HG03175 (cell line): Measurements from ENCODE around the gene CLPTM1.
"Not testable (repeated sequence)": the region's sequence is repeated elsewhere in the genome, so short reads cannot be mapped to it uniquely, and the experiment has no call there.

ENCODE experiments used
- ATAC-seq: cut with Tn5 transposase; IDR thresholded peaks from one replicate; pipeline ENCODE4 v1.9.1; 2021; ENCODE audit warnings: mild to moderate bottlenecking, moderate library complexity; ENCODE audit not compliant: unreplicated experiment

Gene CLPTM1

DNA sequence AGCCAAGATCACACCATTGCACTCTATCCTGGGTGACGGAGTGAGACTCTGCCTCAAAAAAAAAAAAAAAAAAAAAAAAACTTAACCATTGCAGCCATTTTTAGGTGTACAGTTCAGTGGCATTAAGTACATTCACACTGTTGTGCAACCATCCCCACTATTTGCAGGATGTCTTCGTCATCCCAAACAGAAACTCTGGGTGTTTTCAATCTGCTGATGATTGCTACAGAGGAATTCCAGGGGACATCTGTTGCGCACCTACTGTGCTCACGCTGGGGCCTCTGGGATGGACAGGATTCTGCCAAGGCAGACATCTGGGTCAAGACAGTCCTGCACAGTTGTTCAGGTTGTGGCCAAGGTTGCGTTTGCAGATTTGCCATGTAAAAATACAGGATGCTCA lies 15.5 kb upstream of the CLPTM1 start:
- ATAC-seq = no peak

- no peak for ATAC-seq
These were observed 13.1 kb upstream of the CLPTM1 start, which contains the start of gene APOC4 for GRCh38 chr19:44942067-44942571. Gene APOC4 (plus strand): TSS chr19:44942237. CDS start chr19:44942278, 41 bp downstream.

GRCh38 chr19:44943801-44944249 lies 11.4 kb upstream of the CLPTM1 start:
- peak; percentile 68 for ATAC-seq

GRCh38 chr19:44947041-44947581 lies 8.1 kb upstream of the CLPTM1 start:
- no peak for ATAC-seq

DNA sequence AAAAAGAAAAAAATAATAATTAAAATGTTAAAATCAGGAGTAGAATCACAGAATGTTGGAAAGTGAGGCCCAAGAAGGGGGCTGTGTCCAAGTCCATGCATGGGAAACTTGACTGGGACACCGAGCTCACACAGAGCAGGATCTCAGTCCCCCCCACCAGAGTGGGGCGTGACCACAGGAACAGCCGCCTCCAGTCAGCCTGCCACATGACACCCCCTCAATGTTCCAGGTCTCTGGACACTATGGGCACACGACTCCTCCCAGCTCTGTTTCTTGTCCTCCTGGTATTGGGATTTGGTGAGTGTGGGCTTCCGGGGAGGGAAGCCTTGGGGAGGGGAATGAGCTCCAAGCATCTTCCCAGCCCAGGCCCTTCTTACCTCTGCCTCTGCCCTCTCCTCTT lies 6.9 kb upstream of the CLPTM1 start:
- ATAC-seq = no peak

DNA sequence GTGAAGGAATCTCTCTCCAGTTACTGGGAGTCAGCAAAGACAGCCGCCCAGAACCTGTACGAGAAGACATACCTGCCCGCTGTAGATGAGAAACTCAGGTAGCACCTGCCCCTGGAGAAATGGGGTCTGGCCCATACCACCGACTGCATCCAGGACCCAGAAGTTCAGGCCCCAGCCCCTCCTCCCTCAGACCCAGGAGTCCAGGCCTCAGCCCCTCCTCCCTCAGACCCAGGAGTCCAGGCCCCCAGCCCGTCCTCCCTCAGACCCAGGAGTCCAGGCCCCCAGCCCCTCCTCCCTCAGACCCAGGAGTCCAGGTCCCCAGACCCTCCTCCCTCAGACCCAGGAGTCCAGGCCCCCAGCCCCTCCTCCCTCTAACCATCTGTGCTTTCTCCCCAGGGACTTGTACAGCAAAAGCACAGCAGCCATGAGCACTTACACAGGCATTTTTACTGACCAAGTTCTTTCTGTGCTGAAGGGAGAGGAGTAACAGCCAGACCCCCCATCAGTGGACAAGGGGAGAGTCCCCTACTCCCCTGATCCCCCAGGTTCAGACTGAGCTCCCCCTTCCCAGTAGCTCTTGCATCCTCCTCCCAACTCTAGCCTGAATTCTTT lies 6.3 kb upstream of the CLPTM1 start:
- no peak for ATAC-seq

GRCh38 chr19:44949550-44949949 lies 5.6 kb upstream of the CLPTM1 start:
- ATAC-seq = no peak

DNA sequence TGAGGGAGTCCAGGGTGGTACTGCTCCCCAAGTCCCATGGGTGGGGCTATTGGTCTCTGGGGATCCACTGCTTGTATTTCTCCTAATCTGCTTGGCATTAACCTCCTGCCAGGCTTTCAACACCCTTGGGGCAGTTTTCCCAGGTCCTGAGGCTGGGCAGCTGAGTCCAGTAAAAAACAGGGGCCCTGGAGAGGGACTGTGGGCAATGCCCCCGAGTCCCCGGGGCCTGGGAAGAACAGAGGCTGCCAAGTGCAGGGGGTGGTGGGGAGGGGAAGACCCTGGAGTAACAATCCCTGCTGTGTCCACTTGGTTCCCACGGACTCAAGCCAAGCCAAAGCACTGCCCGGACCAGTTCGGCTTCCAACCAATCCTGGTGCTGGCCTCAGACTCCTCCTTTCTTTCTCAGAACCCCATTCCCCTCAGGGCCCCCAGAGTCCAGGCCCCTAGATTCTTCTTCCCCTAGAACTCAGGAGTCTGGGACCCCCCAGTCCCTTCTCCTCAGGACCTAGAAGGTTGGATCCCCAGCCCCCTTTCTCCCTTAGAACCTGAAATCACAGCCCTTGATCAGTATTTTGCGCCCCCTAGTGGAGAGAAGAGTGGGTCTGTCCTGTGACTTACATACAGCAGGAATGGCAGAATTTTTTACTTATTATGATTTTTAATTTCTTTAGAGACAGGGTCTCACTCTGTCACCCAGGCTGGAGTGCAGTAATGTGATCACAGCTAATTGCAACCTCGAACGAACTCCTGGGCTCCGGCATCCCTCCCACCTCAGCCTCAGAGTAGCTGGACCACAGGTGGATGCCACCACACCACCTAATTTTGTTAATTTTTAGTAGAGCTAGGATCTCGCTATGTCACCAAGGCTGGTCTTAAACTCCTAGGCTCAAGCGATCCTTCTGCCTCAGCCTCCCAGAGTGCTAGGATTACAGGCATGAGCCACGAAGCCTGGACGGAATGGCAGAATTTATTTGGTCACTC lies 3.7 kb upstream of the CLPTM1 start:
- ATAC-seq = no peak

DNA sequence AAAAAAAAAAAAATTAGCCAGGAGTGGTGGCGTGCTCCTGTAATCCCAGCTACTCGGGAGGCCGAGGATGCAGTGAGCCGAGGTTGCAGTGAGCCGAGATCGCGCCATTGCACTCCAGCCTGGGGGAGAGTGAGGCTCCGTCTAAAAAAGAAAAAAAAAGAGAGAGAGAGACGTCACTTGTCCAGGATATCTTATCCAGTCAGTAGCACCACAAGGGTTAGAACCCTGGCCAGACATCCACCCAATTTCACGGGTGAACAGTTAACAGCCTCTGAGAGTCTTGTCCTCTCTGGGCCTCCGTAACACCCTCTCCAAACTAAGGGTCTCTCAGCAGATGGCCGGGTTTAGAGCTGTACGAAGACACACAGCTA lies 917 bp upstream of the CLPTM1 start:
- ATAC-seq = peak; percentile 11

GRCh38 chr19:44955505-44956439 lies 592 bp downstream of the CLPTM1 start:
- peak; percentile 22 for ATAC-seq

DNA sequence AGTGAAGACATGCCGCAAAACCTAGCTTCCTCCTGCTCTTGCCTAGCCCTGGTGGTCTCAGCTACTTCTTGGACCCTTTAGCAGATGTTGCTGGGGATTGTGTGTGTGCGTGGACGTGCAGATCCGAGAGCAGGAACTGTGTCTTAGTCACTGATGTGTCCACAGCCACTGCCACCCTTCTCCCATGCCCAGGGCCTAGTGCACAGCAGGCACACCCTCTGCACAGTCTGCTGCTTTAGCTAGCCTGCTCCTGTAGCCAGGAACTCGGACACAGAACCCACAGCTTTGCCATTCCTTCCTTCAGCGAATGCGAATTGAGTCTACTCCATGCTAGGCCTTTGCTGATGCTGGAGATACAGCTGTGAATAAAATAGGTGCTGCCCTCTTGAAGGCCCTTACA lies 2.3 kb downstream of the CLPTM1 start:
- no peak for ATAC-seq

DNA sequence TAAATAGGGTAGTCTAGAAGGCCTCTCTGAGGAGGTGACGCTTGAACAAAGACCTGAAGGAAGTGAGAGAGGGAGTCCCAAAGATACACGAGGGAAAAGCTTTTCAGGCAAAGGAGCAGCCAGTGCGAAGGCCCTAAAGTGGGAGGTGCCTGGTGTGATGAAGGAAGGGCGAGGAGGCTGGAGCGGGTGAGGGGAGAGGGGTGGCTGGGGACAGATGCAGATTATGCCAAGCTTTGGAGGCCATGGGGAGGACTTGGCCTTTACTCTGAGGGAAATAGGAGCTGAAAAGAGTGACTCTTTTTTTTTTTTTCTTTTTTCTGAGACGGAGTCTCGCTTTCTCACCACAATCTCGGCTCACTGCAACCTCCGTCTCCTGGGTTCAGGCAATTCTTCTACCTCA lies 2.9 kb downstream of the CLPTM1 start:
- ATAC-seq = no peak

DNA sequence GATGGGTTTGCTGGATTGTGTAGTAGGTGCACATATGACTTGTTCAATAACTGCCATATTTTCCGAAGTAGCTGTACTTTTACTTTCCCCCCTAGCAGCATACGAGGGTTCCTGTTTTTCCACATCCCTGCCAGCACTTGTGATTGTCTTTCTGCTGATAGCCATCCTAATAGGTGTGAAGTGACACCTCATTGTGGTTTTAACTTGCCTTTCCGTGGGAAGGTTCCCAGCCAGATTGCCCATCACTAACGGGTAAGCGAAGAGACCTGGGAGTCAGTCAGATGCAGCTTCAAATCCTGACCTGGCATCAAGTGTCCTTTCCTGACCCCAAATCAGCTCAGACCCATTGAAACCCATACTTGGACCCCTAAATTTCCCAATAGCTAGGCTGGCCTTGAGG lies 4.5 kb downstream of the CLPTM1 start:
- no peak for ATAC-seq

DNA sequence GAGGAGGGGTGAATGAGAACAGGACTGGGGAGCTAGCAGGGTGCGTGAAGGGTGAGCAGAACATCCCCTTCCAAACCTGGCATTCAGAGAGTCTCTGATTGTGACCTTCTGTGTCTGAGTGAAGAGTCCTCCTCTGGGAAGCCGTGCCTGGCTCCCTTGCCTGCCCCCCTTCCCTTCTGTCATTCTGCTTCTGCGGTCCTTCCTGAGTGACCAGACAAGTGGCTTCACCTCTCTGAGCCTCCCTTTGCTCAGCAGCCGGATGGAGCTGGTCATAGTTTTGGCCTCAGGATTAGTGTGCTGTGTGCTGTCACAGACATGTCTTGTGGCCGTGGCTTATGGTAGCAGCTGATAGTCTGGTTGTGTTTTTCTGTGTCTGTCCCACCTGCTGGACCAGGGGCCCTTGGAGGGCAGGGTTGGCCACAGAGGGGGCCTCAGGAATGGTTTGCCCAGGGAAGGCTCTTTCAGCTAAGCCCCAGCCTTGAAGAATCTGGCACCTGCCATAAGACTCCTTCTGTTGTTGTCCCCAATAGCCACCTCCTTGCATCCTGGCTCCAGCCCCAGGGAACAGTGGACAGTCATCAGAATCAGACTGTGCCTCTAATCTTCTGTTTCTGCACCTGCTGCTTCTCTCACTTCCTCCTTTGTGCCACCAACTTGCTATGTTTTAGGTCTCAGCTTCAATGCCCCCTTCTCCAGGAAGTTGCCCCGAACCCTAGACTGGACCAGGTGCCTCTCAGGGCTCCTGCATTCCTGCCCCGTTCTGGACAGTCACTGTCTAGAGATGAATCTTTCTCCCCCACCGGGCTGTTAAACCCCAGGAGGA lies 5.9 kb downstream of the CLPTM1 start:
- no peak for ATAC-seq

DNA sequence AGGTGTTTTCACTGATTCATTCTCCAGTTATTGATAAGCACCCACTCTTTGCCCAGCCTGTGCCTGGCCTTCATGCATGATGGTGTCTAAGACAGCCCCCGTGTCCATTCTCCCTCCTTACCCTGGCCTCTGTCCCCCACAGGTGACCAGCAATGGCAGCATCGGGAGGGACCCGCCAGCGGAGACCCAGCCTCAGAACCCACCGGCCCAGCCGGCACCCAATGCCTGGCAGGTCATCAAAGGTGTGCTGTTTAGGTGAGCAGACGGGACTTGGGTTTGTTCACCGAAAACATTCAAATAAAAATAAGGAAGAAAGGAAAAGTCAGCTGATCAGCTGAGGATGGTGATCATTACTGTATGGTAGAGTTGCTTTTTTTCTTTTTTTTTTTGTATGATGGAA lies 6.6 kb downstream of the CLPTM1 start:
- no peak for ATAC-seq

DNA sequence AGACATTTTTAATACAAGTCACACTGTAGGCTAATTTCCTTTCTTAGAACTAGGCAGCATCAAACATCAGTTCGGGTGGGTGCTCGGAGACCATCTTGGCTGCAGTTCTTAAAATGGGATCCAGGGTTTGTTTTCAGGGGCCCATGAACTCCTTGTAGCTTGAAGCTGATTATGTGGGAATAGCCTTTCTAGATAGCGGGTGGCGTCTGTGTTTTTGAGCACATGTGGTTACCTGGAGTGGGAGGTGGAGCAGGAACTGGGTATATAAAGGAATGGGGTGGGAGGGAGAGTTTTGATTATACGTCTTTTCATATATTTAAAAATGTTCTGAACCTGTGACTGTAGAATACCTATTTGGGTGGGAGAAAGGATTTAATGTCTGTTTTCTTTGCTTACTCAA lies 12.9 kb downstream of the CLPTM1 start:
- ATAC-seq = no peak

DNA sequence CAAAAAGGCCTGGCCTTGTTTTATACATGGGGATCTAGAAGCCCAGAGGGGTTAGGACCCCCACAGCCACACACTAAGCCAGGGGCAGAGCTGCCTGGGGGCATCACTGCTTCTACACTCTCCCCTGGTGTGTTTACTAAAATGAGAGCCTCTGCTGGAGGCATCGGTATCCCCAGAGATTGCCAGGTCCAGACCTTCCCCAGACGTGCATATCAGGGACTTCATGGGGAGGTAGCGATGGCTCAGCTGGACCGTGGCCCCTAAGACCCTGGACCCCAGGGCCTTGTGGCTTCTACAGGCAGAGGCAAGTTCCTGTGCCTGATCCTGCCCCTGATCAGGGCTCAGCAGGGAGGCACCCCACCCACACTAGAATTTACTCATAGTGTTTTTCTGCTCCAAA lies 13.5 kb downstream of the CLPTM1 start:
- ATAC-seq = no peak

GRCh38 chr19:44969437-44969836 lies 14.3 kb downstream of the CLPTM1 start:
- no peak for ATAC-seq

GRCh38 chr19:44971451-44971850 lies 16.3 kb downstream of the CLPTM1 start:
- not testable (repeated sequence) for ATAC-seq

- ATAC-seq = no peak
These were observed 17.6 kb downstream of the CLPTM1 start for GRCh38 chr19:44972802-44973201.
